Left ventricle myocardium superior (tissue), 1 donor: ENCODE results near the gene TKFC. TPM values are rescaled to one million over a fixed set of nuclear protein-coding genes. Genes with fewer than 3 reads are reported as not detected.
A peak's percentile ranks its signal among the peaks of the same experiment; 100 is the strongest.
"Not testable (repeated sequence)": the region's sequence is repeated elsewhere in the genome, so short reads cannot be mapped to it uniquely, and the experiment has no call there.

Experiments
- ATAC-seq: fragments of 200-7000 bp; cut with Tn5 transposase; one replicate; pipeline ENCODE4 v1.9.1; 2020; ENCODE audit warnings: mild to moderate bottlenecking, moderate library complexity
- DNase-seq: peaks from one replicate; pipeline ENCODE4 v3.0.0-alpha.2; 2020
- intact Hi-C: fragments of 100-400 bp; cut with micrococcal nuclease; formaldehyde crosslinking; loops from one replicate; pipeline ENCODE4 v1.11.0; 2022
- total RNA-seq: library from RNA; stranded (reverse); fragmentation: NEBNext Ultra II Directional; extraction: Animal tissue kit (Norgen Biotek cat#: 25700); gene quantifications from one replicate; pipeline ENCODE4 v1.2.1, GENCODE V29; 2021
- donor health status: DM: no; HTN: yes; CAD: no; lungs with severe emphysema.

The TKFC gene
- total RNA-seq, 1 donor from 2014 or later, result 12.8 TPM

DNA sequence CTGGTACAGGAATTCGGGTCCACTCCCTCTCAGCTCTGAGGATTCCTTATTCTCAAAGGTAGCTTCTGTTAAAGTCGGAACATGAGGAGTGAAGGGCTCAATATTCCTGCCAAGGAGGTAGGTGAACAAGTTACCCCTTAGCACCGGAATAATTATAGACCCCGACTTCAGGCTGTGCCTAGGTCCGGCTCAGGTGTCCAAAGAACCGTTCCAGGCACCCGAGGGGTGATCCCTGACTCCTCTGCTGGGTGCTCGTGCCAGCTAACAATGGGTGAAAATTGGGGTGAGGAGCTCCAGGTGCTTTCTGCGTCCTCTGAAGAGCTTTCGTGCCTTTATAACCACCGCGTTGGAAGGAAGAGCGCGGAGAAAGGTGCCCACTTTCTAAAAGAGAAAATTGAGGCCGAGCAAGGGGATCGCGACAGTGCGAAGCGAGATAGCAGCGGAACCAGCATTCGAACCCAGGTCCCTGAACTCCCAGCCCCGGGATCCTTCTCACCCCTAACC, 28.3 kb downstream of the TKFC start:
- ATAC-seq, result no peak
- intact Hi-C loops, result no loop called here
- DNase-seq, result no peak

DNA sequence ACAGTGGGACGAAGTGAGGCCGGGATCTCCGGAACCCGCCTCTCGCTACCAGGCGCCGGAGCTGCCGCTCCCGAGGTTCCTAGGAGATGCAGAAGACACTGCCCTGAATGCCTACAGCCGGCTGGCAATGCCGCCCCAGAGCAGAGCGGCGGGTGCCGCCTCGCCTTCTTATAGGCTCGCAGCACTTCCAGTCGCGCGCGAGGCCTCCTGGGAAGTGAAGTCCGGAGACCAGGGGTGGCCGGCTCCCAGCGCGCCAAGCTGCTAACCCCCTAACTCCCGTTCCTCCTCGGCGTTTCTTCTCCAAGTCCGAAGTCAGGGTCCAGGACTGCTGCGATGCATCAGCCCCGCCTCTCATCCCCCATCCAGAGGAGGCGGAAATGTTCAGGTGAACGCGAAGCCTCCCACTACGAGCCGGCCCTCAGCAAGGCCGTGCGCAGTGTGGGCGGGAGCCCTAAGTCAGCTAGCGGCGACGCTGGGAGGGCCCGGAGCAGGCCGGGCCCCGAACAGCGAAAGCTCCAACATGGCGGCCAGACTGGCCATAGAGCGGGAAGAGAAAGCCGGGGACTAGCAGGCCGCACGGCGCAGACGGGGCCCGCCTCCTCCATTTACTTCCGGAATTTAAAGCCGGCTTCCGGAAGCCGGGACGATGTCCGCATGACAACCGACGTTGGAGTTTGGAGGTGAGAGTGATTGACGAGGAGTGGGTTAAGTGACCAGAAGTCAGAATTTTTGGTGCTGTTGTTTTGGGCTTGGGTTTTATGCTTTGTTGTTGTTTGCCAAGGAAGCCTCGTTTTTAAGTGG, 28.9 kb downstream of the TKFC start, which contains the start of the genes CYB561A3 and TMEM138:
CYB561A3 (minus strand) TSS at position 142 of the 801 bp plus-strand sequence. CDS start 5,169 bp downstream, outside the sequence.
TMEM138 (plus strand) TSS at position 634 of the 801 bp plus-strand sequence. CDS start 2,017 bp downstream, outside the sequence.
- peak; percentile 95 for DNase-seq
- ATAC-seq, result peak; percentile 97
- intact Hi-C loops, result no loop called here

DNA sequence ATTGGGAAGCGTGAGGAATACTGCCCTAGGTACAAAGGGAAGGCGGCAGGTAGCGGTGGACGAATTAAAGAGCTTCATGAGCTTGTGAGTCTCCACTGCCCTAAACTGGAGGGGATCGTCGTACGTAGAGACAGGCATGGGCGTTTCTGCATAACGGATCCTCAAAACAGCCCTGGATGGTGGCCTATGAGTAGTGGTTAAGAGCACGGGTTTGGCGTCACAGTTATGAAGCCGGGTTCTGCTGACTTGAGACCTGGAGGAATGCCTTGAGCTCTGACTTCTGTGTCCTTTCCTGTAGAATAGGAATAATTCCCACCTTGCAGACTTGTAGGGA, 29.5 kb downstream of the TKFC start:
- DNase-seq (no peak), ATAC-seq (peak; percentile 1)
- intact Hi-C loops, result no loop called here

DNA sequence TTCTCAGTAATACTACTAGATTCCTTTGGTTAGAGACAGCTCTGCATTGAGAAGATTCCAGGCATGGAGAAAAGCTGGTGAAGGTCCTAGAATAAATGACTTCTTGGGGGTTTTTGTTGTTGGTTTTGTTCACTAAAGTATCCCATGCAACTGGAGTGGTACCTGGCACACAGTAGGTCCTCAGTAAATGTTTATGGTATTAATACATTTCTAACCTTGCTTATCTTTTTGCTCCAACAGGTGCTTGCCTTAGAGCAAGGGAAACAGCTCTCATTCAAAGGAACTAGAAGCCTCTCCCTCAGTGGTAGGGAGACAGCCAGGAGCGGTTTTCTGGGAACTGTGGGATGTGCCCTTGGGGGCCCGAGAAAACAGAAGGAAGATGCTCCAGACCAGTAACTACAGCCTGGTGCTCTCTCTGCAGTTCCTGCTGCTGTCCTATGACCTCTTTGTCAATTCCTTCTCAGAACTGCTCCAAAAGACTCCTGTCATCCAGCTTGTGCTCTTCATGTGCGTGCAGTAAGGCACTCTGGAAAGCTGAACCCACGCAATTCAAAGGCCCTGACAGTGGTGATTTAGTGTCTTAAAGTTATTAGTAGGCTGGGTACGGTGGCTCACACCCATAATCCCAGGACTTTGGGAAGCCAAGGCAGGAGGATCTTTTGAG, 31.1 kb downstream of the TKFC start:
- DNase-seq (no peak), ATAC-seq (no peak)
- intact Hi-C loops, result no loop called here

DNA sequence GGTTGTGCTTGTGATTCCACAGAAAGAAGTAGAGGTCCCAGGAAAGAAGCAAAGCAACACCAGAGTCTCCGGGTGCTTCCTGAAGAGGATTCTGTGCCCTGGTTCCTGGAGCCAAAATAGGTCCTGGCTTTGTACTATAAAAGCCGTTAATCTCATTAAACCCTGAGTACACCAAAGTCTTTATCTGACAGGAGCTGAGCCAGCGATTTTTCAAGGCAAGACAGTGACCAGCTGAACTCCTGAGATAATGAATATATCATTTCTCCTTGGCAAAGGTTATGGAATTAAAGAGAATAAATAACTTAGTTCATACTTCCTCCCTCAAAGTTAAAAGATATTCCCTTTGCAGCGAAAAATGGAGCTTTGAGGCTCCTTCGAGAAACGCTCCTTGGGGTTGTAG, 34.4 kb downstream of the TKFC start:
- no peak for ATAC-seq
- no peak for DNase-seq
- intact Hi-C loops, result no loop called here

DNA sequence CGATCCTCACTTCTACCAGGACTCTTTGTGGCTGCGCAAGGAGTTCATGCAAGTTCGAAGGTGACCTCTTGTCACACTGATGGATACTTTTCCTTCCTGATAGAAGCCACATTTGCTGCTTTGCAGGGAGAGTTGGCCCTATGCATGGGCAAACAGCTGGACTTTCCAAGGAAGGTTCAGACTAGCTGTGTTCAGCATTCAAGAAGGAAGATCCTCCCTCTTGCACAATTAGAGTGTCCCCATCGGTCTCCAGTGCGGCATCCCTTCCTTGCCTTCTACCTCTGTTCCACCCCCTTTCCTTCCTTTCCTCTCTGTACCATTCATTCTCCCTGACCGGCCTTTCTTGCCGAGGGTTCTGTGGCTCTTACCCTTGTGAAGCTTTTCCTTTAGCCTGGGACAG, 35.6 kb downstream of the TKFC start:
- intact Hi-C loops, result no loop called here
- DNase-seq (no peak), ATAC-seq (no peak)

DNA sequence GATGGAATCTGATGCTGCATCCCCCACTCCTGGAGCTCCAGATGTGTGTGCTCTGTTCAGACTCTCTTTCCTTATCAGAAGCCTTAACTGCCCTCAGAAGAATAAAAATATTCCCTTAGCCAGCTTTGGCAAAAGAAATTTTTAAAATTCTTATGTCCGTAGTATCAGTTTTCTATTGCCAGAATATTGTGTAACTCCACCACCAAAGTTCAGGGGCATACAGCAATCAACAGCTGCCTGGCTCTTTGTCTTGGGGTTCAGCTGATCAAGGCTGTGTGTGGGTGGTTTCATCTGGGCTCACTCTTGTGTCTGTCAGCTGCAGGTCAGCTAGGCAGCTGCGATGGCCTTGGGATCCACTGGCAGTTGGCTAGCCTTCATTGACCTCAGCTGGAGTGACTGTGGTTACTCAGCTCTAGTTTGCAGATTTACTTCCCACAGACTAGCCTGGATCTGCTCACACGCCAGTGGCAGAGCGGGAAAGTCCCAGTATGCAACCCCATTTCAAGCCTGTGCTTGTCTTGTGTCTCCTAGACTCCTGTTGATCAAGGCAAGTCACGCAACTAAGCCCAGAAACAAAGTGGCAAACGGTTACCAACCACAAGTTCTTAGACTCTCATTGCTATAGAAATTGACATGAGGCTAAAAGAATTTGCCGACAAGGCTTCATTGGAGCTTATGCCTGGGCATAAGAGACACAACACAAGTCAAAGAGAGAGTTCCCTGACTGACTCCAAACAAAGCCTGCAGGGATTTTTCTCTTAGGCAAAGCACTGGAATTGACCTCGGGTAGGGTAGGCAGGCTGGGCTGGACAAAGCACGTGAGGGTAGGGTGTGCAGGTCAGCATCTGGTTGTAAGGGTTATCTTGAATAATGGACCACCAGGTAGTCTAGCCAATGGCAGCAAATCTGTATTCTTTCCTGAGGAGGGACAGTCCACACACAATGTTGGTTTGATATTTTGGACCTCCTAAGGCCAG, 36.6 kb downstream of the TKFC start:
- ATAC-seq (peak; percentile 96), DNase-seq (peak; percentile 73)
- intact Hi-C loops, result no loop called here

DNA sequence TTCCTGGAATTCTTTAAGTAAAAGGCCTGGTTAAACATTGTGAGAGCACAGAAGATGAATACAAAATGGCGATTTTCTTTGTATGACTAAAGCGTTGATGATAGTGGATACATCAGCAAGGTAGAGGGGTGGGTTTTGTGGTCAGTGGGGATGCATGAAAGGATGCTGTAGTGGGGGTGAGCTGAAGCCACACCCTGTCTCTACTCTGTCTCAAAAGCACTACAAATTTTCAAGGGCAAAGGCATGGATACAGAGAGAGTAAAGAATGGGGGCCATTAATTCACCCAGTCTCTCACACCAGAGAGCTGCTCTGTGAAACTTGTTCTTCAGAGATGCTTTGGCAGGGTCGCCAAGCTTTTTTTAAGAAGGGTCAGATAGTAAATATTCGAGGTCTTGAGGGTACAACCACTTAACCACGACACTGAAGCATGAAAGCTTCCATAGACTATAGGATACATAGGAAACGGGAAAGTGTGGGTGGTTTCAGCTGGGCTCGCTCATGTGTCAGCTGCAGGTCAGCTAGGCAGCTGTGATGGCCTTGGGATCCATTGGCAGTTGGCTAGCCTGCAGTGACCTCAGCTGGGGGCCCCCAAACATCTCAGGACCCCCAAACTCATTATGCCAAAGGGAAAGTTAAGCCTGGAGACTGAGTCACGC, 37.4 kb downstream of the TKFC start:
- intact Hi-C loops, result no loop called here
- DNase-seq, result no peak
- ATAC-seq, result no peak

DNA sequence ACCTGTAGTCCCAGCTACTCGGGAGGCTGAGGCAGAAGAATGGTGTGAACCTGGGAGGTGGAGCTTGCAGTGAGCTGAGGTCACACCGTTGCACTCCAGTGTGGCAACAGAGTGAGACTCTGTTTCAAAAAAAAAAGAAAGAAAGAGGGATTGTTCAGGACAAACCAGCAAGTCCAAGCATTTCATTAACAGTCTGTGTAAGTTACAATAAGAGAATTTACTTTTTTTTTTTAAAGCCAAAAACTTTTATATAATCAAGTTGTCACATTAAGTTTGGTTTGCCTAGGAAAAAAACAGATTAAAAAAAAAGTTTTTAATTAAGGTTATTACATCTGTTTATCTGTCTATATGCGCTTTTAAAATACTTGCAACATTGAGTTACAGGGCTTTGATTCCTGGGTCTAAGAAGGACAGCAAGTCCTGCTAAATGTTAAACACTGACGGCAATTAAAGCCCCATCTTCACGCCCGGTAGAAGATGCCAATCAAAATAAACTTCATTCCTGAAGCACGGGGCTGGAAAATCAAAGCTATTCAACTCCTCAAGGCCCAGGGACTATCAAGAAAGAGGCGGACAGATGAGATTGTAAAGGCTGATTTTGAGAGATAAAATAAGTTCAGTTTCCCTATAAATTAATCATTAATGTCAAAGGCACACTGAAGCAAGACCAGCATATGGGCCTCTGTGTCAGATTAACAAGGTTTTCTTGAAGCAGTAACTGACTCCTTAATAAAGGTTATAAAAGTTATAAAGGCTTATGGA, 39.8 kb downstream of the TKFC start:
- intact Hi-C loops, result no loop called here
- no peak for ATAC-seq
- no peak for DNase-seq

DNA sequence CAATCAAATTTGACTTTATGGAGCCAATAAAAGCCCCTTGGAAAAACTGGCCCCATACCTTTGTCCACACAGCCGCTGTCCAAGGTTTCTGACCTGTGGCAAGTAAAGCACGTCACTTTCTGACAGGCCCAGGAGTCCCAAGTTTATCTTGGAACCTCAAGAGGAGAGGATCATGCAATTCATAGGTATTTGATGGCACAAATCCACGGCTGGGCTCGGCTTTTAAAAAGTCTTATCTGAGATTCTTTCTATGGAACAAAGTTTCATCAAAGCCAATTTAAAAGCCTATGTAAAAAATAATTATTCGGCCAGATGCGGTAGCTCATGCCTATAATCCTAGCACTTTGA, 42.7 kb downstream of the TKFC start:
- DNase-seq (no peak), ATAC-seq (no peak)
- intact Hi-C loops, result no loop called here

DNA sequence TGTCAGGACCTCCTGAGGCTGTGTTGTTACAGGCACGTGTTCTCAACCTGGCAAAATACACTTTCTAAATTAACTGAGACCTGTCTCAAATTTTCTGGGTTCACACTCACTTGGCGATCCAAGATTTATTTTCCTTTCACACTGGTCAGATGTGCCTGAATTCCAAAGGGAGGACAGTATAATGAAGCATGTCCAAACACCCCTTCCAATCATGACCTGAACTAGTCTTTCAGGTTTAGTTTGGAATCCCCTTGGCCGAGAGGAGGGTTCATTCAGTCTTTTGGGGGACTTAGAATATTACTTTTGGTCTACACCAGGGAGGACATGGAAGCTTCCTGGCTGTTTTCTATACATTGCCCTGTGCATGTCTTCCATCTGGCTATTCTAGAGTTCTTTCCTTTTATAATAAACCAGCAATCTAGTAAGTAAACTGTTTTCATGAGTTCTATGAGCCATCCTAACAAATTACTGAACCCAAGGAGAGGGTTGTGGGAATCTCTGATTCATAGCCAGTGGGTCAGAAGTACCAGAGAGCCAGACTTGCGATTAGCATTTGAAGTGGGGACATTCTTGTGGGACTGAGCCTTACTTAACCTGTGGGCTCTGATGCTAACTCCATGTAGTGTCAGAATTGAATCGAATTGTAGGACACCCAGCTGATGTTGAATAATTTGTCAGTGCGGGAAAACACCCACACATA, 44.6 kb downstream of the TKFC start:
- DNase-seq (no peak), ATAC-seq (no peak)
- intact Hi-C loops, result no loop called here

DNA sequence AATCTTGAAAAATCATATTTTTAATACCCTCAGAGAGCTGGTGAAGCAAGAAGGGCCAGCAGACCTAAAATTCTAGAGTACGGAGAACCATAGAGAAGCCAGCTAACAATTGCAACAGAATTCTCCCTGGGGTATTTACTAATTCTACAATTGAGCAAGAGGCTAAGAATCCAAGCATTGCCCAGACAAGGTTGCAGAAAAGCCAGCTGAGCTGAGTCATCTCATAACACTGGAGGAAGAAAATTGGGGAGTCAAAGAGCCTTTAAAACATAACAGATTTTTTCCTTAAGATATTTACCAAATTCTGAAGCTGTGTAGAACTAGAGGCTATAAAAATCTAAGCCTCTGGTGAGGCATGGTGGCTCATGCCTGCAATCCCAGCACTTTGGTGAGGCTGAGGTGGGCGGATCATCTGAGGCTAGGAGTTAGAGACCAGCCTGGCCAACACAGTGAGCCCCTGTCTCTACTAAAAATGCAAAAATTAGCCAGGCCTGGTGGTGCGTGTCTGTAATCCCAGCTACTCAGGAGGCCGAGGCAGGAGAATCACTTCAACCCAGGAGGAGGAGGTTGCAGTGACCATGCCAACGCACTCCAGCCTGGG, 45.8 kb downstream of the TKFC start:
- DNase-seq, result no peak
- ATAC-seq, result peak; percentile 96
- intact Hi-C loops, result no loop called here

DNA sequence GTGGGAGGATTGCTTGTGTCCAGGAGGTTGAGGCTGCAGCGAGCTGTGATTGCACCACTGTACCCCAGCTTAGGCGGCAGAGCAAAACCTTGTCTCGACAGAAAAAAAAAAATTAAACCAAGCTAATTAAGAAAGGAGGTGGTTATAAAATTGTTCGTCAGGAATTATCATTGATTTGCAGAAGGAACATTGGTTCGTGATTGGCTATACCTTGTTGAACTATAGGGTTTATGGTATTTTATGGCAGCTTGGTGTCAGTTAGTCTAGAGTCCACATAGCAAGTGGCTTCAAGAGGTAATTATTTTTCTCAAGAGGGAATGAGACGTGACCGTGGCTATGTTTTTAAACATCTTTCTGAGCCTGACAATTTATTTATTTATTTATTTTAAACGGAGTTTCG, 47.9 kb downstream of the TKFC start:
- DNase-seq (no peak), ATAC-seq (no peak)
- intact Hi-C loops, result no loop called here

DNA sequence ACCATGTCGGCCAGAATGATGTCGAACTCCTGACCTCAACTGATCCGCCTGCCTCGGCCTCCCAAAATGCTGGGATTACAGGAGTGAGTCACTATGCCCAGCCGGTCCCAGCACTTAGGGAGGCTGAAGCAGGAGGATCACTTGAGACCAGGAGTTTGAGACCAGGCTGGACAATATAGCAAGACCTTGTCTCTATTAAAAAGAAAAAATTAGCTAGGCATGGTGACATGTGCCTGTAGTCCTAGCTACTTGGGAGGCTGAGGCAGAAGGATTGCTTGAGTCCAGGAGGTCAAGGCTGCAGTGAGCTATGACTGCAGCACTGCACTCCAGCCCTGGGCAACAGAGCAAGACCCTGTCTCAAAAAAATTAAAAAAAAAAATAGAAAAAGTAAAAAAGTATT, 50.8 kb downstream of the TKFC start:
- intact Hi-C loops, result loop anchor here (2.0 kb wide), 1 partner anchor 47 kb away; no protein-coding TSS in a partner anchor
- not testable (repeated sequence) for ATAC-seq, DNase-seq

DNA sequence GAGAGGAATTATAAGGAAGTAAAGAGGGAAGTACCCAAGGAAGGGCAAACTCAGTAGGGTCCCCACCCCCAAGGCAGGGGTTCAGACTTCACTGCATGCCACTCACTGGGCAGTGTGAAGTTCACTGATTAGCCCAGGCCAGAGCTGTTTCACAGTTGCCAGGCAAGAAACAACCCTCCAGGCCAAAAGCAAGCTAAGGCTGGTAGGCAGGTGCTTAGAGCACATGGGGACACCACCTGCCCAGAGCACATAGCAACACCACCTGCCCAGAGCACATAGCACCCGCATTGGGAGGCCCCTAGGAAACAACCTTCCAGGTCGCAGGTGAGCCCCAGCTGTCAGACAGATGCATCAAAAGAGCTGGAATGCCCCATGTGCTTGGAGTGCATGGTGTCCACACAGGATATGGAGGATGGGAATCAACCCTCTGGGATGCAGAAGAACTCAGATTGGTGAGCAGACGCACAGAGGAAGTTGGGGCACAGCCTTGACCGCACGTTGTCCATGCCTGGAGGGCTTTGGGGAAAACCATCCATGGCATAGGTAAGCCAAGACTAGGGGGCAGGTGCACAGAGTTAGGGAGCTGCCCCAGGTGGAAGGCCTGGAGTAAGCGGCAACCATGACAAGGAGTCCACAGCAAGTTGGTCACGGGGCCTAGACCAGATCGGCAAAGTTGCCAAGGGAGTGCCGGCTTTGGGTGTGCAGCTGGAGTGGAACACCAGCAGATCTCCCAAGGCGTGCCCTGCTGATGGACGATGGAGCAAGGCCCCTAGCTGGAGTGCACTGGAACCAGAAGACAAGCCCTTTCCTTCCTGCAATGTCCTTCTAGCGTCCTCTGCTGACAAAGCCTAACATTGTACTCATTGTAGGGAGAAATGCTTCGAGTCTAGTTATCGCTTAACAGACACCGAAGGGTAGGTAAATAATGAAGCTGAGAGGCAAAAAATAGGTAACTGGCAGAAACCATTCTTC, 51.5 kb downstream of the TKFC start:
- intact Hi-C loops, result loop anchor here (2.0 kb wide), 1 partner anchor 48 kb away; no protein-coding TSS in a partner anchor
- ATAC-seq (no peak), DNase-seq (no peak)

DNA sequence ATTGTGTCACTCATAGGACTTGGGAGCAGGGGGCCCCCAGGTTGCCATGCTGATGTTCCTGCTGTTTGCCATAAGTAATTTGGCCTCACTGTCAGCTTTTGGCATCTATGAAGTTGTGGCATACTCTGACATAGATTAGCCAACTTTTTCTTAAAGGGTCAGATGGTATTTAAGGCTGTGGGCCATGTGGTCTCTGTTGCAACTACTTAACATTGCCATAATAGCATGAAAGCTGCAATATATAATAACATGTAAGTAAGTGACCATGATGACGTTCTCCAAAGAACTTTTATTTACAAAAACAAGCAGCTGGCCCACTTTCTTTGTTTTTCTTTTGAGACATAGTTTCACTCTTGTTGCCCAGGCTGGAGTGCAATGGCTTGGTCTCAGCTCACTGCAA, 57.1 kb downstream of the TKFC start:
- intact Hi-C loops, result no loop called here
- ATAC-seq, result no peak
- DNase-seq, result no peak
